Lower leg skin (tissue), 3 donors: Measurements from ENCODE around the gene PAPLN.

ENCODE experiments used
- CTCF ChIP-seq, 3 donors: fragments of 450-650 bp; IDR thresholded peaks; one replicate each; pipeline ENCODE4 v1.5.1; 2016; ENCODE audit warnings: antibody characterized with exemption in 3 of 3, mild to moderate bottlenecking in 3 of 3, moderate library complexity in 2 of 3
- POLR2A ChIP-seq, 2 donors: fragments of 450-650 bp; IDR thresholded peaks; one replicate each; pipeline ENCODE4 v1.6.1; 2016 to 2017; ENCODE audit warnings: antibody characterized with exemption in 2 of 2, mild to moderate bottlenecking in 1 of 2, moderate library complexity in 1 of 2

- TF ChIP-seq CTCF (IDR thresholded peaks at IDR 0.05) (no peak), POLR2A (IDR thresholded peaks at IDR 0.05) (no peak)
Observed at GRCh38 chr14:73253721-73254120, 16.4 kb downstream of the PAPLN start.
